AG04450 (cell line): ENCODE results near the gene CCDC51. TPM values are rescaled to one million over a fixed set of nuclear protein-coding genes. Genes with fewer than 3 reads are reported as not detected.

Experiments used
- CTCF ChIA-PET: fragments of 300-600, 350-600 bp; formaldehyde crosslinking; extraction: SDS; loops from one replicate; lab custom pipeline; 2022; ENCODE audit warnings: antibody characterized with exemption, inconsistent platforms; lab: Charles Lee
- POLR2A ChIA-PET: fragments of 350-600 bp; formaldehyde crosslinking; extraction: SDS; loops from one replicate; lab custom pipeline; 2021; ENCODE audit warnings: antibody characterized with exemption, inconsistent platforms; lab: Yijun Ruan, JAX
- DNase-seq: peaks from one replicate; pipeline ENCODE4 v3.0.0-alpha.2; 2011; ENCODE audit warnings: low read depth, low spot score
- H3K27ac ChIP-seq: one replicate; pipeline ENCODE4 v1.5.1; 2012; ENCODE audit warnings: low read depth, low read length, control low read depth
- H3K27me3 ChIP-seq: one replicate; pipeline ENCODE4 v1.6.0; 2012; ENCODE audit warnings: low read length; ENCODE audit not compliant: control insufficient read depth, insufficient read depth
- H3K4me3 ChIP-seq: 2 replicates; pipeline ENCODE4 v1.5.1; 2011; ENCODE audit warnings: mild to moderate bottlenecking, low read depth, low read length, control low read depth
- H3K9me3 ChIP-seq: 2 replicates; pipeline ENCODE4 v1.5.1; 2012; ENCODE audit warnings: low read length; ENCODE audit not compliant: control insufficient read depth, insufficient read depth
- polyA plus RNA-seq: library from polyadenylated mRNA; depleted of rRNA; stranded (reverse); fragments of >200 nt; gene quantifications from 2 replicates; pipeline ENCODE4 v1.2.3, GENCODE V29; 2011
- TF ChIP-seq, protein P1 (sequence below): IDR thresholded peaks from 2 replicates; pipeline ENCODE4 v1.5.1; 2011; ENCODE audit warnings: low read depth, low read length, control low read depth, inconsistent platforms

The CCDC51 gene
- polyA plus RNA-seq, 1 experiment, result 9.5 TPM

- POLR2A ChIA-PET, result no interaction called here
- Histone ChIP-seq H3K4me3 (no peak overlapping the region), H3K9me3 (no peaks in the 10 kb centered on the region), H3K27ac (no peak overlapping the region), H3K27me3 (no peaks in the 10 kb centered on the region)
- DNase-seq, result no peak
- CTCF ChIA-PET, result interaction anchor here (1.6 to 5.8 kb wide), 2 partner anchors 14 to 21 kb away, joined by 7 to 38 read pairs; no protein-coding TSS in a partner anchor
- TF ChIP-seq, protein P1, sequence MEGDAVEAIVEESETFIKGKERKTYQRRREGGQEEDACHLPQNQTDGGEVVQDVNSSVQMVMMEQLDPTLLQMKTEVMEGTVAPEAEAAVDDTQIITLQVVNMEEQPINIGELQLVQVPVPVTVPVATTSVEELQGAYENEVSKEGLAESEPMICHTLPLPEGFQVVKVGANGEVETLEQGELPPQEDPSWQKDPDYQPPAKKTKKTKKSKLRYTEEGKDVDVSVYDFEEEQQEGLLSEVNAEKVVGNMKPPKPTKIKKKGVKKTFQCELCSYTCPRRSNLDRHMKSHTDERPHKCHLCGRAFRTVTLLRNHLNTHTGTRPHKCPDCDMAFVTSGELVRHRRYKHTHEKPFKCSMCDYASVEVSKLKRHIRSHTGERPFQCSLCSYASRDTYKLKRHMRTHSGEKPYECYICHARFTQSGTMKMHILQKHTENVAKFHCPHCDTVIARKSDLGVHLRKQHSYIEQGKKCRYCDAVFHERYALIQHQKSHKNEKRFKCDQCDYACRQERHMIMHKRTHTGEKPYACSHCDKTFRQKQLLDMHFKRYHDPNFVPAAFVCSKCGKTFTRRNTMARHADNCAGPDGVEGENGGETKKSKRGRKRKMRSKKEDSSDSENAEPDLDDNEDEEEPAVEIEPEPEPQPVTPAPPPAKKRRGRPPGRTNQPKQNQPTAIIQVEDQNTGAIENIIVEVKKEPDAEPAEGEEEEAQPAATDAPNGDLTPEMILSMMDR, result no peak
Measured at GRCh38 chr3:48414376-48415250, 25.3 kb downstream of the CCDC51 start.

- Histone ChIP-seq H3K4me3 (no peak overlapping the region), H3K27me3 (no peaks in the 10 kb centered on the region), H3K9me3 (no peaks in the 10 kb centered on the region), H3K27ac (no peak overlapping the region)
- CTCF ChIA-PET, result interaction anchor here (1.9 kb wide), 1 partner anchor 13 kb away, joined by 8 read pairs; no protein-coding TSS in a partner anchor
- no peak for DNase-seq
- POLR2A ChIA-PET, result no interaction called here
- TF ChIP-seq, protein P1, result no peak
Measured at GRCh38 chr3:48413611-48414010, 26.3 kb downstream of the CCDC51 start.

DNA sequence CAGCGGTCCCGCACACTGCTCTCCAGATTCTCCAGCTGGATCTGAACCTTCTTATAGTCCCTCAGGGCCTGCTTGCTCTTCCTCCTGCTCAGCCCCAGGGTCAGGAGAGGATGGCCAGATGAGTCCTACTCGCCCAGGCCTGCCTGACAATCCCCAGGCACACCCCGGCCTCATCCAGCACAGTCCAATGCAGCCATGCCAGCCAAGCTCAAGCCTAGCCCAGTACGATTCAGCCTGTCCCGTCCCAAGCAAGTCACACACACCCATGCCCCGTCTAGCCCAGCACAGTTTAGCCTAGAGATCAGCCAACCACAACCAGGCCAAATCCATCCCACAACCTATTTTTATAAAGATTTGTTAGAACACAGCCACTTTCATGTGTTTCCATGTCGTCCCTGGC is 26.8 kb downstream of the CCDC51 start:
- DNase-seq, result no peak
- CTCF ChIA-PET, result interaction anchor here (1.5 to 1.9 kb wide), 2 partner anchors 12 to 23 kb away, joined by 7 to 8 read pairs; no protein-coding TSS in a partner anchor
- Histone ChIP-seq H3K27me3 (no peaks in the 10 kb centered on the region), H3K9me3 (no peaks in the 10 kb centered on the region), H3K4me3 (no peak overlapping the region), H3K27ac (no peak overlapping the region)
- TF ChIP-seq, protein P1, result no peak
- POLR2A ChIA-PET, result no interaction called here

DNA sequence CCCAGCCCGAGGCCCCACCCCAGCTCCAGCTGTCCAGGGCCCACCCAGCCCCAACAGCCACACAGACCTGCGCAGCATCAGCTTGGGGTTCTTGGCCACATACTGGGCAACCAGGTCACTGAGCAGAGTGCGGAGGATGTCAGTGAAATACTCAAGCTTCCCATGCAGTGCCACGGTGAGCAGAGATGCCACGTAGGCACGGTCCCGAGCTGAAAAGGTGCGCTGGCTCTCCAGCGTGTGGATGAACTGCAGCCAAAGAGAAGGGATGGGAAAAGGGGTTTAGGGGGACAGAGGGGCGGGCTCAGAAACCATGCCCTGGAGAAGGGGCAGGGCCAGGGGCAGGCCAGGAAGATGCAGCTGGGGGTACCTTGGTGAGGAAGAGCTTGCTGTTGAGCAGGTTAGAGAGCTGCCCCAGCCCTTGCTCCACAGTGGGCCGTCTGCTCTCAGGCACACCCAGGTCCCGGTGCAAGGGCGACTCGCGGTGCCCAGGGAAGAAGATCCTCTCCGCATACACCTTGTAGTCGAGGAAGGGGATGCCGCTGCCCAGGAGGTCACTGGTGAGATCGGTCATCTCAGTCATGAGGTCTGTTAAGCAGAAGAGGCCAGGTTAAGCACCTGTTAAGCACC is 27.4 kb downstream of the CCDC51 start:
- DNase-seq, result no peak
- POLR2A ChIA-PET, result no interaction called here
- H3K27me3 ChIP-seq, result no peaks in the 10 kb centered on the region
- no peaks in the 10 kb centered on the region for H3K9me3 ChIP-seq
- TF ChIP-seq, protein P1, result no peak
- H3K27ac ChIP-seq, result no peak overlapping the region
- CTCF ChIA-PET, result interaction anchor here (1.5 to 1.9 kb wide), 2 partner anchors 12 to 23 kb away, joined by 7 to 8 read pairs; no protein-coding TSS in a partner anchor
- no peak overlapping the region for H3K4me3 ChIP-seq
